22Rv1 (cell line): ENCODE measurements around the gene INTS1.

Source experiments
- CTCF ChIP-seq: fragments of 450-650 bp; IDR thresholded peaks from 2 replicates; pipeline ENCODE4 v1.5.1; 2017; ENCODE audit warnings: mild to moderate bottlenecking
- ZFX ChIP-seq: fragments of 450-650 bp; IDR thresholded peaks from 2 replicates; pipeline ENCODE4 v1.6.1; 2017; ENCODE audit warnings: antibody characterized with exemption, borderline replicate concordance

- TF ChIP-seq CTCF: no peak
- TF ChIP-seq ZFX: no peak
These were observed 13.4 kb downstream of the INTS1 start for GRCh38 chr7:1490837-1491236.
